Renal cortical epithelial cell (primary cell): ENCODE data around the gene MLF1. TPM values are rescaled to one million over a fixed set of nuclear protein-coding genes. Genes with fewer than 3 reads are reported as not detected.

Source experiments
- DNase-seq: peaks from one replicate; pipeline ENCODE4 v3.0.0-alpha.2; 2011; ENCODE audit warnings: low read depth
- total RNA-seq: library from RNA; depleted of rRNA; stranded (reverse); fragments of >200 nt; gene quantifications from 2 replicates; pipeline ENCODE4 v1.2.3, GENCODE V29; 2014

MLF1 gene
- total RNA-seq, 1 donor from 2014 or later, result 31.4 TPM

GRCh38 chr3:158574646-158575045 lies 3.7 kb downstream of the MLF1 start:
- no peak for DNase-seq

GRCh38 chr3:158590223-158590622 lies 19.2 kb downstream of the MLF1 start:
- no peak for DNase-seq

- DNase-seq, result no peak
Observed at GRCh38 chr3:158600787-158601186, 29.8 kb downstream of the MLF1 start.

GRCh38 chr3:158602227-158602626 lies 31.2 kb downstream of the MLF1 start:
- no peak for DNase-seq

- no peak for DNase-seq
Observed at GRCh38 chr3:158617982-158618875, 47.2 kb downstream of the MLF1 start.

GRCh38 chr3:158625881-158626280 lies 54.9 kb downstream of the MLF1 start:
- no peak for DNase-seq

- DNase-seq, result no peak
Observed at GRCh38 chr3:158631981-158632380, 61.0 kb downstream of the MLF1 start.

GRCh38 chr3:158640646-158641045 lies 69.7 kb downstream of the MLF1 start:
- no peak for DNase-seq

- DNase-seq, result no peak
Observed at GRCh38 chr3:158642005-158642404, 71.0 kb downstream of the MLF1 start.

GRCh38 chr3:158642474-158643210 lies 71.6 kb downstream of the MLF1 start:
- DNase-seq, result no peak

- DNase-seq, result peak; percentile 93
Observed at GRCh38 chr3:158644345-158644908, 73.4 kb downstream of the MLF1 start, which contains the start of gene GFM1. TSS of gene GFM1 (plus strand) at chr3:158644527. CDS start at chr3:158644635, 108 bp downstream.

GRCh38 chr3:158649791-158650190 lies 78.8 kb downstream of the MLF1 start:
- no peak for DNase-seq

GRCh38 chr3:158651192-158651591 lies 80.2 kb downstream of the MLF1 start:
- no peak for DNase-seq

- DNase-seq, result no peak
Observed at GRCh38 chr3:158652463-158652862, 81.5 kb downstream of the MLF1 start.

Other genes starting within 250 kb of the MLF1 start
- gene GFM1, start 73.3 kb downstream of the MLF1 start, total RNA-seq, result 72.7 and 79.7 TPM in 2 replicates
- 12.7 and 50.3 TPM in 2 replicates for gene LXN, start 101.5 kb downstream of the MLF1 start, total RNA-seq
- gene RARRES1, start 161.3 kb downstream of the MLF1 start, total RNA-seq, result 7.8 and 27.5 TPM in 2 replicates
- 97.6 and 98.1 TPM in 2 replicates for gene MFSD1, start 230.9 kb downstream of the MLF1 start, total RNA-seq